PC-9 (cell line): ENCODE data around the gene NRIP1. TPM values are rescaled to one million over a fixed set of nuclear protein-coding genes. Genes with fewer than 3 reads are reported as not detected.

Experiments used
- BruUV-seq: library from RNA; stranded (reverse); fragments of 400-500 nt; replicated peaks from 2 replicates; lab custom pipeline; 2021; lab: Mats Ljungman, UMichigan
- CTCF ChIA-PET: fragments of 300-600 bp; sonication (Branson Sonifier 250); formaldehyde crosslinking; loops from one replicate; lab custom pipeline; 2022; ENCODE audit warnings: antibody characterized with exemption; lab: Charles Lee
- POLR2A ChIA-PET: fragments of 300-600 bp; sonication (Branson Sonifier 250); formaldehyde crosslinking; loops from one replicate; lab custom pipeline; 2022; ENCODE audit warnings: antibody characterized with exemption; ENCODE audit not compliant: unreplicated experiment; lab: Charles Lee
- DNase-seq, 2 experiments: peaks; one replicate each; pipeline versions ENCODE4 v3.0.0 to v3.0.0-alpha.2; 2015 to 2022; ENCODE audit warnings: mixed read lengths in 1 of 2
- H2AFZ ChIP-seq: fragments of 200-600 bp; sonication (generic); 2 replicates; pipeline ENCODE4 v1.8.1; 2017; ENCODE audit warnings: antibody characterized with exemption
- H3F3A ChIP-seq: fragments of 200-600 bp; sonication (generic); 2 replicates; pipeline ENCODE4 v1.8.1; 2017; ENCODE audit warnings: antibody characterized with exemption, mild to moderate bottlenecking, low read depth; ENCODE audit not compliant: insufficient read depth
- H3K27ac ChIP-seq: fragments of 200-600 bp; sonication (generic); 2 replicates; pipeline ENCODE4 v1.6.1; 2016; ENCODE audit warnings: mixed run types
- H3K27me3 ChIP-seq: fragments of 200-600 bp; sonication (generic); 2 replicates; pipeline ENCODE4 v1.6.1; 2016; ENCODE audit warnings: low read depth, mixed run types; ENCODE audit not compliant: insufficient read depth
- H3K36me3 ChIP-seq: fragments of 200-600 bp; sonication (generic); 2 replicates; pipeline ENCODE4 v1.6.1; 2016; ENCODE audit warnings: low read depth, mixed run types
- H3K4me1 ChIP-seq: fragments of 200-600 bp; sonication (generic); replicated peaks from 2 replicates; pipeline ENCODE4 v1.6.1; 2016; ENCODE audit warnings: mixed run types; ENCODE audit not compliant: insufficient read depth
- H3K4me2 ChIP-seq: fragments of 200-600 bp; sonication (generic); 2 replicates; pipeline ENCODE4 v1.6.1; 2017; ENCODE audit warnings: mixed run types
- H3K4me3 ChIP-seq: fragments of 200-600 bp; sonication (generic); 2 replicates; pipeline ENCODE4 v1.6.1; 2016; ENCODE audit warnings: mixed run types
- H3K79me2 ChIP-seq: fragments of 200-600 bp; sonication (generic); 2 replicates; pipeline ENCODE4 v1.6.1; 2017; ENCODE audit warnings: low read depth, mixed run types
- H3K9me2 ChIP-seq: fragments of 200-600 bp; sonication (generic); 2 replicates; pipeline ENCODE4 v1.8.1; 2017; ENCODE audit warnings: mild to moderate bottlenecking; ENCODE audit not compliant: insufficient read depth
- H3K9me3 ChIP-seq: fragments of 200-600 bp; sonication (generic); 2 replicates; pipeline ENCODE4 v1.8.1; 2016; ENCODE audit warnings: low read depth; ENCODE audit not compliant: insufficient read depth
- H4K20me1 ChIP-seq: fragments of 200-600 bp; sonication (generic); 2 replicates; pipeline ENCODE4 v1.8.1; 2017; ENCODE audit not compliant: insufficient read depth
- CTCF ChIP-seq: fragments of 200-600 bp; sonication (generic); conservative IDR thresholded peaks from 2 replicates; pipeline ENCODE4 v1.6.1; 2017; ENCODE audit warnings: mixed run types, antibody characterized with exemption, mild to moderate bottlenecking, moderate library complexity
- EZH2 ChIP-seq: fragments of 200-600 bp; sonication (generic); IDR thresholded peaks from 2 replicates; pipeline ENCODE4 v1.8.0; 2017; ENCODE audit warnings: antibody characterized with exemption, low read depth
- intact Hi-C: fragments of 100-400 bp; cut with micrococcal nuclease; formaldehyde crosslinking; loops from one replicate; pipeline ENCODE4 v1.10.0; 2022; ENCODE audit not compliant: unreplicated experiment
- total RNA-seq: library from RNA; stranded (reverse); gene quantifications from 2 replicates; pipeline ENCODE4 v1.2.3, GENCODE V29; 2021

Gene NRIP1
- total RNA-seq, 1 experiment from 2014 or later = 33.0 TPM

GRCh38 chr21:14913638-14914037, 151.2 kb downstream of the NRIP1 start:
- H3K36me3 ChIP-seq = 0 out of 2 replicates have a peak, but pooled peaks cover 3% of the 10 kb centered on the region
- peak in 1 of 2 experiments; percentile 50 for DNase-seq
- peaks cover 73% of the 10 kb centered on the region for H3K4me1 ChIP-seq
- no peak overlapping the region for H3K4me2 ChIP-seq
- H3K9me3 ChIP-seq = peaks cover 6% of the 10 kb centered on the region; the same call in 1 of the 2 replicates
- TF ChIP-seq CTCF = no peak
- no peak for TF ChIP-seq EZH2
- no peaks in the 10 kb centered on the region; the same call in 1 of the 2 replicates for H3K79me2 ChIP-seq
- intact Hi-C loops = loop anchor here (5.0 kb wide), 1 partner anchor 51 kb away; no protein-coding TSS in a partner anchor
- H3K27me3 ChIP-seq = no peaks in the 10 kb centered on the region
- no peak overlapping the region for H3K27ac ChIP-seq
- H3F3A ChIP-seq = peaks cover 38% of the 10 kb centered on the region
- no peak overlapping the region for H2AFZ ChIP-seq
- POLR2A ChIA-PET = no interaction called here
- H3K9me2 ChIP-seq = no peaks in the 10 kb centered on the region
- H3K4me3 ChIP-seq = no peak overlapping the region
- H4K20me1 ChIP-seq = no peaks in the 10 kb centered on the region
- BruUV-seq = no TSS peak
- CTCF ChIA-PET = no interaction called here

- Histone ChIP-seq H3K36me3 (0 out of 2 replicates have a peak, but pooled peaks cover 3% of the 10 kb centered on the region), H3K4me3 (no peak overlapping the region), H3K4me1 (peaks cover 50% of the 10 kb centered on the region), H3F3A (peaks cover 23% of the 10 kb centered on the region), H4K20me1 (no peaks in the 10 kb centered on the region), H3K79me2 (no peaks in the 10 kb centered on the region), H3K4me2 (peak overlapping the region; percentile 38), H3K27me3 (no peaks in the 10 kb centered on the region), H3K27ac (peak overlapping the region; percentile 72), H3K9me3 (peaks cover 8% of the 10 kb centered on the region; the same call in 1 of the 2 replicates), H2AFZ (no peak overlapping the region), H3K9me2 (no peaks in the 10 kb centered on the region)
- POLR2A ChIA-PET = interaction anchor here (0.7 kb wide), 1 partner anchor 23 kb away, joined by 8 read pairs; no protein-coding TSS in a partner anchor
- intact Hi-C loops = loop anchor here (1.0 to 5.0 kb wide), 3 partner anchors 34 to 49 kb away; no protein-coding TSS in a partner anchor
- peak; percentile 81 to 90 for DNase-seq
- no TSS peak for BruUV-seq
- no peak for TF ChIP-seq CTCF
- CTCF ChIA-PET = interaction anchor here (1.1 kb wide), 1 partner anchor 34 kb away, joined by 4 read pairs; no protein-coding TSS in a partner anchor
Observed at GRCh38 chr21:14911351-14911750, 153.4 kb downstream of the NRIP1 start.
